Cardiac muscle cell (in vitro differentiated cells and primary cell): ENCODE results near the gene R3HDM4. TPM values are rescaled to one million over a fixed set of nuclear protein-coding genes. Genes with fewer than 3 reads are reported as not detected.

Experiments
- DNase-seq, 2 donors: peaks; one replicate each; pipeline versions ENCODE4 v3.0.0 to v3.0.0-alpha.2; 2010 to 2017; ENCODE audit warnings: low read depth in 1 of 2, low spot score in 1 of 2
- H3K27ac ChIP-seq: fragments of 200-600 bp; sonication (generic); 2 replicates; pipeline ENCODE4 v1.5.1; 2016
- H3K27me3 ChIP-seq: fragments of 200-600 bp; sonication (generic); 2 replicates; pipeline ENCODE4 v1.6.0; 2016; ENCODE audit warnings: control low read depth
- H3K36me3 ChIP-seq: fragments of 200-600 bp; sonication (generic); 2 replicates; pipeline ENCODE4 v1.5.1; 2016; ENCODE audit warnings: control low read depth
- H3K4me1 ChIP-seq: fragments of 200-600 bp; sonication (generic); 2 replicates; pipeline ENCODE4 v1.8.1; 2017; ENCODE audit warnings: low read depth, mild to moderate bottlenecking, mixed run types
- H3K4me3 ChIP-seq: fragments of 200-600 bp; sonication (generic); 2 replicates; pipeline ENCODE4 v1.5.1; 2016; ENCODE audit warnings: mild to moderate bottlenecking
- H3K9me3 ChIP-seq: fragments of 200-600 bp; sonication (generic); 2 replicates; pipeline ENCODE4 v1.5.1; 2017; ENCODE audit warnings: low read depth, mild to moderate bottlenecking, control low read depth
- CTCF ChIP-seq: IDR thresholded peaks from 2 replicates; pipeline ENCODE4 v1.5.1; 2012; ENCODE audit warnings: low read depth, mild to moderate bottlenecking, low read length
- polyA plus RNA-seq: library from polyadenylated mRNA; unstranded; fragments of >200 nt; fragmentation: Nextera tagmentation; extraction: Ambion mirVana; gene quantifications from 2 replicates; pipeline ENCODE4 v1.2.1, GENCODE V29; 2016
- total RNA-seq: library from RNA; depleted of rRNA; stranded (reverse); fragments of >200 nt; gene quantifications from 2 replicates; pipeline ENCODE4 v1.2.3, GENCODE V29; 2016

Gene R3HDM4
- total and polyA plus RNA-seq, 2 experiments from 2014 or later: 60.3 to 82.1 TPM

GRCh38 chr19:866769-867300 lies 46.2 kb downstream of the R3HDM4 start:
- H3K9me3 ChIP-seq: no peaks in the 10 kb centered on the region
- no peak overlapping the region for H3K27ac ChIP-seq
- H3K4me3 ChIP-seq: no peak overlapping the region
- peaks cover 2% of the 10 kb centered on the region for H3K27me3 ChIP-seq
- H3K36me3 ChIP-seq: peaks cover 10% of the 10 kb centered on the region
- TF ChIP-seq CTCF: no peak
- no peak for DNase-seq
- H3K4me1 ChIP-seq: no peaks in the 10 kb centered on the region

- Histone ChIP-seq H3K27ac (no peak overlapping the region), H3K9me3 (no peaks in the 10 kb centered on the region), H3K36me3 (peaks cover 7% of the 10 kb centered on the region), H3K4me3 (no peak overlapping the region), H3K27me3 (peaks cover 32% of the 10 kb centered on the region), H3K4me1 (no peaks in the 10 kb centered on the region)
- DNase-seq: no peak
- no peak for TF ChIP-seq CTCF
Observed at GRCh38 chr19:863315-863620, 49.8 kb downstream of the R3HDM4 start.

- peaks cover 32% of the 10 kb centered on the region for H3K27me3 ChIP-seq
- H3K27ac ChIP-seq: no peak overlapping the region
- H3K4me3 ChIP-seq: peak overlapping the region; percentile 5
- peak; percentile 61 to 79 for DNase-seq
- H3K36me3 ChIP-seq: peaks cover 2% of the 10 kb centered on the region
- H3K4me1 ChIP-seq: no peaks in the 10 kb centered on the region
- TF ChIP-seq CTCF: no peak
- no peaks in the 10 kb centered on the region for H3K9me3 ChIP-seq
Observed at GRCh38 chr19:862581-863314, 50.3 kb downstream of the R3HDM4 start.

GRCh38 chr19:861756-862580 lies 51.1 kb downstream of the R3HDM4 start:
- H3K36me3 ChIP-seq: no peaks in the 10 kb centered on the region
- H3K4me3 ChIP-seq: no peak overlapping the region
- H3K4me1 ChIP-seq: no peaks in the 10 kb centered on the region
- no peak for TF ChIP-seq CTCF
- peaks cover 32% of the 10 kb centered on the region for H3K27me3 ChIP-seq
- H3K9me3 ChIP-seq: no peaks in the 10 kb centered on the region
- H3K27ac ChIP-seq: no peak overlapping the region
- peak in 1 of 2 donors; percentile 68 for DNase-seq

GRCh38 chr19:861141-861755 lies 51.8 kb downstream of the R3HDM4 start:
- H3K4me3 ChIP-seq: no peak overlapping the region
- H3K27ac ChIP-seq: no peak overlapping the region
- H3K27me3 ChIP-seq: peaks cover 32% of the 10 kb centered on the region
- DNase-seq: no peak
- no peak for TF ChIP-seq CTCF
- no peaks in the 10 kb centered on the region for H3K36me3 ChIP-seq
- no peaks in the 10 kb centered on the region for H3K4me1 ChIP-seq
- H3K9me3 ChIP-seq: no peaks in the 10 kb centered on the region
